Measurements from ENCODE around the gene PELO. TPM values are rescaled to one million over a fixed set of nuclear protein-coding genes. Genes with fewer than 3 reads are reported as not detected.
A peak's percentile ranks its signal among the peaks of the same experiment; 100 is the strongest.

Gene PELO
- total and polyA plus RNA-seq, 7 experiments from 2014 or later, result 4.6 to 16.8 (median 8.4) TPM

GRCh38 chr5:52829664-52830063, 41.9 kb downstream of the PELO start:
- DNase-seq (no peak), ATAC-seq (no peak)
- intact Hi-C loops (cut with micrococcal nuclease), result no loop called here
- Histone ChIP-seq H3K27ac (ENCODE audit: low read depth, low read length) (no peak overlapping the region), H3K4me1 (ENCODE audit: control insufficient read depth in 2 of 2, insufficient read depth in 2 of 2, low read length in 2 of 2) (no peaks in the 10 kb centered on the region), H3K4me3 (ENCODE audit: low read length) (no peak overlapping the region), H3K36me3 (ENCODE audit: control insufficient read depth in 2 of 3, insufficient read depth in 3 of 3, low read length in 3 of 3) (no peaks in the 10 kb centered on the region), H3K27me3 (ENCODE audit: control insufficient read depth in 2 of 2, insufficient read depth in 2 of 2, low read length in 2 of 2) (no peaks in the 10 kb centered on the region), H3K9me3 (ENCODE audit: control insufficient read depth in 2 of 3, low read length in 3 of 3) (no peaks in the 10 kb centered on the region)
- POLR2A ChIA-PET, result no interaction called here
- Mint-ChIP-seq H3K36me3 (peaks cover 0 to 9% (median 0%) of the 10 kb centered on the region in 5 donors), H3K27me3 (no peaks in the 10 kb centered on the region), H3K4me3 (no peak overlapping the region), H3K27ac (no peak overlapping the region), H3K4me1 (peaks cover 0 to 16% (median 7%) of the 10 kb centered on the region in 7 donors), H3K9me3 (peaks cover 0 to 13% (median 4%) of the 10 kb centered on the region in 11 donors)
- CTCF ChIA-PET, result no interaction called here

- Histone ChIP-seq H3K27me3 (ENCODE audit: control insufficient read depth in 2 of 2, insufficient read depth in 2 of 2, low read length in 2 of 2) (no peaks in the 10 kb centered on the region), H3K27ac (ENCODE audit: low read depth, low read length) (no peak overlapping the region), H3K9me3 (ENCODE audit: control insufficient read depth in 2 of 3, low read length in 3 of 3) (no peaks in the 10 kb centered on the region), H3K36me3 (ENCODE audit: control insufficient read depth in 2 of 3, insufficient read depth in 3 of 3, low read length in 3 of 3) (no peaks in the 10 kb centered on the region), H3K4me1 (ENCODE audit: control insufficient read depth in 2 of 2, insufficient read depth in 2 of 2, low read length in 2 of 2) (no peaks in the 10 kb centered on the region), H3K4me3 (ENCODE audit: low read length) (no peak overlapping the region)
- ATAC-seq (no peak), DNase-seq (no peak)
- CTCF ChIA-PET, result no interaction called here
- Mint-ChIP-seq H3K4me3 (no peak overlapping the region), H3K4me1 (peaks cover 0 to 12% (median 5%) of the 10 kb centered on the region in 7 donors), H3K27me3 (no peaks in the 10 kb centered on the region), H3K27ac (no peak overlapping the region), H3K36me3 (peaks cover 0 to 9% (median 0%) of the 10 kb centered on the region in 5 donors), H3K9me3 (peaks cover 0 to 13% (median 4%) of the 10 kb centered on the region in 11 donors)
- intact Hi-C loops (cut with micrococcal nuclease), result no loop called here
- POLR2A ChIA-PET, result no interaction called here
Observed at GRCh38 chr5:52830650-52831049, 42.9 kb downstream of the PELO start.

- Histone ChIP-seq H3K4me3 (ENCODE audit: low read length) (no peak overlapping the region), H3K27me3 (ENCODE audit: control insufficient read depth in 2 of 2, insufficient read depth in 2 of 2, low read length in 2 of 2) (no peaks in the 10 kb centered on the region), H3K4me1 (ENCODE audit: control insufficient read depth in 2 of 2, insufficient read depth in 2 of 2, low read length in 2 of 2) (no peaks in the 10 kb centered on the region), H3K36me3 (ENCODE audit: control insufficient read depth in 2 of 3, insufficient read depth in 3 of 3, low read length in 3 of 3) (no peaks in the 10 kb centered on the region), H3K9me3 (ENCODE audit: control insufficient read depth in 2 of 3, low read length in 3 of 3) (no peaks in the 10 kb centered on the region), H3K27ac (ENCODE audit: low read depth, low read length) (no peak overlapping the region)
- no peak for ATAC-seq
- no peaks in the 10 kb centered on the region for H3K27me3 Mint-ChIP-seq
- no peak for DNase-seq
- H3K4me1 Mint-ChIP-seq, result peaks cover 0 to 7% (median 0%) of the 10 kb centered on the region in 7 donors
- H3K4me3 Mint-ChIP-seq, result no peak overlapping the region
- CTCF ChIA-PET, result no interaction called here
- H3K9me3 Mint-ChIP-seq, result peaks cover 0 to 12% (median 4%) of the 10 kb centered on the region in 11 donors
- no peak overlapping the region for H3K27ac Mint-ChIP-seq
- POLR2A ChIA-PET, result interaction anchor here (0.7 kb wide), 1 partner anchor 138 kb away, joined by 3 read pairs; no protein-coding TSS in a partner anchor
- intact Hi-C loops (cut with micrococcal nuclease), result no loop called here
- peaks cover 0 to 5% (median 0%) of the 10 kb centered on the region in 5 donors for H3K36me3 Mint-ChIP-seq
Observed at GRCh38 chr5:52831786-52832511, 44.2 kb downstream of the PELO start.

- Mint-ChIP-seq H3K27me3 (no peaks in the 10 kb centered on the region), H3K27ac (no peak overlapping the region), H3K4me3 (no peak overlapping the region), H3K36me3 (no peaks in the 10 kb centered on the region), H3K4me1 (peaks cover 0 to 7% (median 0%) of the 10 kb centered on the region in 7 donors), H3K9me3 (peaks cover 0 to 5% (median 0%) of the 10 kb centered on the region in 11 donors)
- ChIA-PET POLR2A (no interaction called here), CTCF (no interaction called here)
- no peak overlapping the region for H3K4me3 ChIP-seq (ENCODE audit: low read length)
- no peak overlapping the region for H3K27ac ChIP-seq (ENCODE audit: low read depth, low read length)
- ATAC-seq, result no peak
- no peaks in the 10 kb centered on the region for H3K36me3 ChIP-seq (ENCODE audit: control insufficient read depth in 2 of 3, insufficient read depth in 3 of 3, low read length in 3 of 3)
- no peaks in the 10 kb centered on the region for H3K4me1 ChIP-seq (ENCODE audit: control insufficient read depth in 2 of 2, insufficient read depth in 2 of 2, low read length in 2 of 2)
- H3K27me3 ChIP-seq (ENCODE audit: control insufficient read depth in 2 of 2, insufficient read depth in 2 of 2, low read length in 2 of 2), result no peaks in the 10 kb centered on the region
- H3K9me3 ChIP-seq (ENCODE audit: control insufficient read depth in 2 of 3, low read length in 3 of 3), result no peaks in the 10 kb centered on the region
- DNase-seq, result no peak
- intact Hi-C loops (cut with micrococcal nuclease), result no loop called here
Observed at GRCh38 chr5:52834320-52834719, 46.6 kb downstream of the PELO start.

GRCh38 chr5:52837068-52837467, 49.4 kb downstream of the PELO start:
- Histone ChIP-seq H3K27me3 (ENCODE audit: control insufficient read depth in 2 of 2, insufficient read depth in 2 of 2, low read length in 2 of 2) (no peaks in the 10 kb centered on the region), H3K27ac (ENCODE audit: low read depth, low read length) (no peak overlapping the region), H3K9me3 (ENCODE audit: control insufficient read depth in 2 of 3, low read length in 3 of 3) (no peaks in the 10 kb centered on the region), H3K4me1 (ENCODE audit: control insufficient read depth in 2 of 2, insufficient read depth in 2 of 2, low read length in 2 of 2) (no peaks in the 10 kb centered on the region), H3K36me3 (ENCODE audit: control insufficient read depth in 2 of 3, insufficient read depth in 3 of 3, low read length in 3 of 3) (no peaks in the 10 kb centered on the region), H3K4me3 (ENCODE audit: low read length) (no peak overlapping the region)
- H3K9me3 Mint-ChIP-seq, result peaks cover 0 to 5% (median 0%) of the 10 kb centered on the region in 11 donors
- H3K4me1 Mint-ChIP-seq, result peaks cover 0 to 5% (median 0%) of the 10 kb centered on the region in 7 donors
- H3K27ac Mint-ChIP-seq, result peak overlapping the region in 1 of 9 donors; percentile 18
- ChIA-PET POLR2A (no interaction called here), CTCF (no interaction called here)
- H3K4me3 Mint-ChIP-seq, result no peak overlapping the region
- intact Hi-C loops (cut with micrococcal nuclease), result no loop called here
- H3K27me3 Mint-ChIP-seq, result no peaks in the 10 kb centered on the region
- no peaks in the 10 kb centered on the region for H3K36me3 Mint-ChIP-seq
- no peak for DNase-seq
- ATAC-seq, result no peak

Other genes with a start within 250 kb of the PELO start
- 1 to 10 TPM in 4 of 5 experiments, under 1 TPM in 1; 0.92 to 8.7 (median 2.4) TPM for gene ITGA1, start within 50 bp of the PELO start, total RNA-seq
- gene ITGA1, start within 50 bp of the PELO start, polyA plus RNA-seq, result 1 to 10 TPM; 1.6 to 1.8 TPM
- 1 to 10 TPM in 1 of 5 experiments, under 1 TPM in 4; 0.16 to 8.9 (median 0.49) TPM for gene ITGA2, start 201.4 kb downstream of the PELO start, total RNA-seq
- under 1 TPM; 0.19 to 0.28 TPM for gene ITGA2, start 201.4 kb downstream of the PELO start, polyA plus RNA-seq

All from naive thymus-derived CD4-positive, alpha-beta T cell (primary cell).